ENCODE results near the gene CFAP126.

- TF ChIP-seq POLR2A (IDR thresholded peaks at IDR 0.05), result no peak
- no peak for TF ChIP-seq CTCF (IDR thresholded peaks at IDR 0.05)
Observed at GRCh38 chr1:161407451-161407985, 39.8 kb upstream of the CFAP126 start.

Measured in lower leg skin (tissue), 3 donors.